ENCODE measurements around the gene DAPK3.

- TF ChIP-seq ZNF10 (tag by site-specific recombination; IDR thresholded peaks at IDR 0.05), result no peak
- TF ChIP-seq ZNF513 (tag by site-specific recombination; IDR thresholded peaks at IDR 0.05), result no peak
- TF ChIP-seq, protein P1, sequence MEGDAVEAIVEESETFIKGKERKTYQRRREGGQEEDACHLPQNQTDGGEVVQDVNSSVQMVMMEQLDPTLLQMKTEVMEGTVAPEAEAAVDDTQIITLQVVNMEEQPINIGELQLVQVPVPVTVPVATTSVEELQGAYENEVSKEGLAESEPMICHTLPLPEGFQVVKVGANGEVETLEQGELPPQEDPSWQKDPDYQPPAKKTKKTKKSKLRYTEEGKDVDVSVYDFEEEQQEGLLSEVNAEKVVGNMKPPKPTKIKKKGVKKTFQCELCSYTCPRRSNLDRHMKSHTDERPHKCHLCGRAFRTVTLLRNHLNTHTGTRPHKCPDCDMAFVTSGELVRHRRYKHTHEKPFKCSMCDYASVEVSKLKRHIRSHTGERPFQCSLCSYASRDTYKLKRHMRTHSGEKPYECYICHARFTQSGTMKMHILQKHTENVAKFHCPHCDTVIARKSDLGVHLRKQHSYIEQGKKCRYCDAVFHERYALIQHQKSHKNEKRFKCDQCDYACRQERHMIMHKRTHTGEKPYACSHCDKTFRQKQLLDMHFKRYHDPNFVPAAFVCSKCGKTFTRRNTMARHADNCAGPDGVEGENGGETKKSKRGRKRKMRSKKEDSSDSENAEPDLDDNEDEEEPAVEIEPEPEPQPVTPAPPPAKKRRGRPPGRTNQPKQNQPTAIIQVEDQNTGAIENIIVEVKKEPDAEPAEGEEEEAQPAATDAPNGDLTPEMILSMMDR (tag by site-specific recombination; IDR thresholded peaks at IDR 0.05), result no peak
- TF ChIP-seq, protein P2, sequence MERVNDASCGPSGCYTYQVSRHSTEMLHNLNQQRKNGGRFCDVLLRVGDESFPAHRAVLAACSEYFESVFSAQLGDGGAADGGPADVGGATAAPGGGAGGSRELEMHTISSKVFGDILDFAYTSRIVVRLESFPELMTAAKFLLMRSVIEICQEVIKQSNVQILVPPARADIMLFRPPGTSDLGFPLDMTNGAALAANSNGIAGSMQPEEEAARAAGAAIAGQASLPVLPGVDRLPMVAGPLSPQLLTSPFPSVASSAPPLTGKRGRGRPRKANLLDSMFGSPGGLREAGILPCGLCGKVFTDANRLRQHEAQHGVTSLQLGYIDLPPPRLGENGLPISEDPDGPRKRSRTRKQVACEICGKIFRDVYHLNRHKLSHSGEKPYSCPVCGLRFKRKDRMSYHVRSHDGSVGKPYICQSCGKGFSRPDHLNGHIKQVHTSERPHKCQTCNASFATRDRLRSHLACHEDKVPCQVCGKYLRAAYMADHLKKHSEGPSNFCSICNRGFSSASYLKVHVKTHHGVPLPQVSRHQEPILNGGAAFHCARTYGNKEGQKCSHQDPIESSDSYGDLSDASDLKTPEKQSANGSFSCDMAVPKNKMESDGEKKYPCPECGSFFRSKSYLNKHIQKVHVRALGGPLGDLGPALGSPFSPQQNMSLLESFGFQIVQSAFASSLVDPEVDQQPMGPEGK (tag by site-specific recombination; IDR thresholded peaks at IDR 0.05), result no peak
- no peak for TF ChIP-seq ZNF292 (tag by site-specific recombination; IDR thresholded peaks at IDR 0.05; ENCODE audit: borderline replicate concordance, low read depth)
- TF ChIP-seq ZNF510 (tag by site-specific recombination; IDR thresholded peaks at IDR 0.05; ENCODE audit: insufficient replicate concordance), result no peak
- TF ChIP-seq ZNF394 (tag by site-specific recombination; IDR thresholded peaks at IDR 0.05; ENCODE audit: borderline replicate concordance), result no peak
These were observed 9.7 kb upstream of the DAPK3 start for GRCh38 chr19:3980353-3981251.
